ENCODE results near the gene PLEKHG3.

PLEKHG3 gene

GRCh38 chr14:64726585-64726890 is 22.3 kb downstream of the PLEKHG3 start:
- no peak for DNase-seq (ENCODE audit: low read depth in 2 of 2)

GRCh38 chr14:64727551-64728071 is 23.4 kb downstream of the PLEKHG3 start:
- DNase-seq (ENCODE audit: low read depth in 2 of 2): no peak

GRCh38 chr14:64728106-64728505 is 23.9 kb downstream of the PLEKHG3 start:
- no peak for DNase-seq (ENCODE audit: low read depth in 2 of 2)

GRCh38 chr14:64728856-64729255 is 24.6 kb downstream of the PLEKHG3 start:
- DNase-seq (ENCODE audit: low read depth in 2 of 2): no peak

GRCh38 chr14:64729386-64730060 is 25.3 kb downstream of the PLEKHG3 start:
- no peak for DNase-seq (ENCODE audit: low read depth in 2 of 2)

- no peak for DNase-seq (ENCODE audit: low read depth in 2 of 2)
These were observed 25.8 kb downstream of the PLEKHG3 start for GRCh38 chr14:64730061-64730440.

GRCh38 chr14:64730681-64731080 is 26.5 kb downstream of the PLEKHG3 start:
- no peak for DNase-seq (ENCODE audit: low read depth in 2 of 2)

GRCh38 chr14:64731141-64731581 is 26.9 kb downstream of the PLEKHG3 start:
- no peak for DNase-seq (ENCODE audit: low read depth in 2 of 2)

- DNase-seq (ENCODE audit: low read depth in 2 of 2): no peak
These were observed 27.8 kb downstream of the PLEKHG3 start for GRCh38 chr14:64732066-64732465.

- no peak for DNase-seq (ENCODE audit: low read depth in 2 of 2)
These were observed 28.4 kb downstream of the PLEKHG3 start for GRCh38 chr14:64732536-64733120.

- no peak for DNase-seq (ENCODE audit: low read depth in 2 of 2)
These were observed 29.1 kb downstream of the PLEKHG3 start for GRCh38 chr14:64733321-64733720.

GRCh38 chr14:64733899-64734298 is 29.7 kb downstream of the PLEKHG3 start:
- DNase-seq (ENCODE audit: low read depth in 2 of 2): no peak

GRCh38 chr14:64734990-64735389 is 30.8 kb downstream of the PLEKHG3 start:
- DNase-seq (ENCODE audit: low read depth in 2 of 2): no peak

GRCh38 chr14:64736271-64737169 is 32.3 kb downstream of the PLEKHG3 start:
- no peak for DNase-seq (ENCODE audit: low read depth in 2 of 2)

- no peak for DNase-seq (ENCODE audit: low read depth in 2 of 2)
These were observed 33.4 kb downstream of the PLEKHG3 start for GRCh38 chr14:64737391-64738280.

GRCh38 chr14:64738281-64738804 is 34.1 kb downstream of the PLEKHG3 start:
- no peak for DNase-seq (ENCODE audit: low read depth in 2 of 2)

GRCh38 chr14:64741200-64741599 is 37.0 kb downstream of the PLEKHG3 start:
- no peak for DNase-seq (ENCODE audit: low read depth in 2 of 2)

GRCh38 chr14:64741961-64742360 is 37.7 kb downstream of the PLEKHG3 start:
- DNase-seq (ENCODE audit: low read depth in 2 of 2): no peak

GRCh38 chr14:64743061-64743460 is 38.8 kb downstream of the PLEKHG3 start:
- DNase-seq (ENCODE audit: low read depth in 2 of 2): no peak

GRCh38 chr14:64745511-64746091 is 41.4 kb downstream of the PLEKHG3 start:
- no peak for DNase-seq (ENCODE audit: low read depth in 2 of 2)

Data from activated CD8-positive, alpha-beta memory T cell treated with anti-CD3 and anti-CD28 coated beads for 4 hours (primary cell).